ENCODE results near the gene AIG1. TPM values are rescaled to one million over a fixed set of nuclear protein-coding genes. Genes with fewer than 3 reads are reported as not detected.

The AIG1 gene
- total and polyA plus RNA-seq, 2 of the 4 experiments (the other 2 are of a cell fraction), result 21.3 to 27.1 TPM

GRCh38 chr6:143333749-143334520 lies 273.2 kb downstream of the AIG1 start:
- Histone ChIP-seq H3K4ac (ENCODE audit: low read depth, low read length) (no peak overlapping the region), H2BK20ac (ENCODE audit: low read depth, low read length) (no peak overlapping the region), H3K9me3 (ENCODE audit: control insufficient read depth, insufficient read depth, low read length) (no peaks in the 10 kb centered on the region), H3K27ac (ENCODE audit: insufficient read depth, low read length) (no peak overlapping the region), H3K14ac (replicated peaks; ENCODE audit: low read depth, low read length) (no peak overlapping the region), H3K4me1 (ENCODE audit: control insufficient read depth, insufficient read depth, low read length) (peaks cover 4% of the 10 kb centered on the region; the same call in 1 of the 2 replicates), H3K18ac (ENCODE audit: low read depth, low read length) (no peak overlapping the region), H3K27me3 (ENCODE audit: control insufficient read depth, insufficient read depth, low read length) (no peaks in the 10 kb centered on the region), H2AK5ac (ENCODE audit: low read depth, low read length) (no peak overlapping the region), H4K91ac (ENCODE audit: insufficient read depth, low read depth, low read length) (no peak overlapping the region), H2BK5ac (ENCODE audit: low read depth, low read length, poor library complexity, severe bottlenecking) (no peak overlapping the region), H3K36me3 (ENCODE audit: control insufficient read depth, insufficient read depth, low read length) (no peaks in the 10 kb centered on the region), H2BK120ac (ENCODE audit: low read depth, low read length) (no peak overlapping the region), H3K79me1 (ENCODE audit: low read depth in 1 of 2, low read length in 2 of 2) (no peaks in the 10 kb centered on the region), H3K56ac (ENCODE audit: extremely low read depth, insufficient read depth, low read length) (no peak overlapping the region), H3K9me1 (ENCODE audit: insufficient read depth, low read length) (no peaks in the 10 kb centered on the region), H3K4me3 (ENCODE audit: insufficient read depth, low read depth, low read length) (no peak overlapping the region), H2BK15ac (ENCODE audit: low read depth, low read length) (no peak overlapping the region), H4K20me1 (ENCODE audit: insufficient read depth, low read length) (no peaks in the 10 kb centered on the region), H2AK9ac (replicated peaks; ENCODE audit: low read depth, low read length, poor library complexity) (no peak overlapping the region), H4K5ac (ENCODE audit: low read depth, low read length) (no peak overlapping the region), H4K8ac (ENCODE audit: low read depth in 2 of 2, low read length in 2 of 2) (no peak overlapping the region), H3K4me2 (ENCODE audit: low read depth, low read length) (no peak overlapping the region), H3K9ac (ENCODE audit: low read depth, low read length) (no peak overlapping the region), H2AFZ (replicated peaks; ENCODE audit: low read length, poor library complexity) (no peak overlapping the region), H3K23ac (ENCODE audit: low read depth, low read length) (no peak overlapping the region)
- dilution Hi-C loops (cut with HindIII; ENCODE audit: low sequenced_read_pairs, unreplicated experiment), result no loop called here
- intact Hi-C loops (cut with micrococcal nuclease), result no loop called here
- in situ Hi-C loops (cut with MboI; ENCODE audit: low sequenced_read_pairs), result no loop called here
- no TSS peak for BruUV-seq (replicated peaks)
- DNase-seq (no peak), ATAC-seq (ENCODE audit: low read depth) (no peak)
- POLR2A ChIA-PET (ENCODE audit: unreplicated experiment), result no interaction called here
- 100% methylated on average over 1 of the region's 7 CpGs; no CpG with 5 or more reads in 1 of the 2 experiments for WGBS, 2 experiments (ENCODE audit: extremely low coverage in 2 of 2, insufficient read length in 1 of 2)
- CTCF ChIA-PET, result interaction anchor here (0.6 to 1.7 kb wide), 2 partner anchors 10 to 62 kb away, joined by 3 read pairs; no protein-coding TSS in a partner anchor
- TF ChIP-seq CHD1 (IDR thresholded peaks at IDR 0.05; ENCODE audit: low read depth, low read length), result no peak
- TF ChIP-seq CTCF (conservative IDR thresholded peaks at IDR 0.05; ENCODE audit: low read depth, low read length), result no peak
- TF ChIP-seq MXI1 (IDR thresholded peaks at IDR 0.05; ENCODE audit: borderline replicate concordance, low read depth, low read length), result no peak
- TF ChIP-seq USF2 (IDR thresholded peaks at IDR 0.05; ENCODE audit: low read depth, low read length), result no peak
- no peak for TF ChIP-seq NFE2L2 (IDR thresholded peaks at IDR 0.05; ENCODE audit: low read depth, low read length)
- no peak for TF ChIP-seq RCOR1 (IDR thresholded peaks at IDR 0.05; ENCODE audit: insufficient replicate concordance, low read length)
- TF ChIP-seq RAD21 (IDR thresholded peaks at IDR 0.05; ENCODE audit: low read length), result no peak
- no peak for TF ChIP-seq FOS (IDR thresholded peaks at IDR 0.05; ENCODE audit: low read depth, low read length)
- TF ChIP-seq RFX5 (IDR thresholded peaks at IDR 0.05; ENCODE audit: low read depth, low read length), result no peak
- no peak for TF ChIP-seq SMC3 (IDR thresholded peaks at IDR 0.05; ENCODE audit: low read depth, low read length)
- no peak for TF ChIP-seq MAFK (IDR thresholded peaks at IDR 0.05; ENCODE audit: low read depth, low read length)
- TF ChIP-seq MAZ (IDR thresholded peaks at IDR 0.05; ENCODE audit: borderline replicate concordance, low read depth, low read length), result no peak
- TF ChIP-seq ELK1 (IDR thresholded peaks at IDR 0.05; ENCODE audit: borderline replicate concordance, low read depth, low read length), result no peak
- no peak for TF ChIP-seq BHLHE40 (IDR thresholded peaks at IDR 0.05; ENCODE audit: low read depth, low read length)
- no peak for TF ChIP-seq POLR2A (IDR thresholded peaks at IDR 0.05; ENCODE audit: low read depth, low read length)
- no peak for TF ChIP-seq CEBPB (IDR thresholded peaks at IDR 0.05; ENCODE audit: low read depth, low read length)
